Measurements from ENCODE around the gene CLCN4.

CLCN4 gene

GRCh38 chrX:10156199-10157031 is at the start of gene CLCN4:
CLCN4 (plus strand) TSS chrX:10156975; CDS start chrX:10185033, 28,058 bp downstream.
- no peak for FAIRE-seq

GRCh38 chrX:10107483-10107882 is 49.3 kb upstream of the CLCN4 start:
- FAIRE-seq: no peak

- FAIRE-seq: no peak
Observed at GRCh38 chrX:10108288-10108687, 48.5 kb upstream of the CLCN4 start.

GRCh38 chrX:10109695-10110094 is 47.1 kb upstream of the CLCN4 start:
- FAIRE-seq: no peak

- no peak for FAIRE-seq
Observed at GRCh38 chrX:10110316-10110935, 46.3 kb upstream of the CLCN4 start.

GRCh38 chrX:10110984-10111363 is 45.8 kb upstream of the CLCN4 start:
- no peak for FAIRE-seq

GRCh38 chrX:10111364-10112148 is 45.2 kb upstream of the CLCN4 start:
- FAIRE-seq: no peak

- no peak for FAIRE-seq
Observed at GRCh38 chrX:10112510-10112909, 44.3 kb upstream of the CLCN4 start.

- no peak for FAIRE-seq
Observed at GRCh38 chrX:10115082-10115481, 41.7 kb upstream of the CLCN4 start.

GRCh38 chrX:10117301-10117700 is 39.5 kb upstream of the CLCN4 start:
- no peak for FAIRE-seq

- FAIRE-seq: no peak
Observed at GRCh38 chrX:10117864-10118377, 38.9 kb upstream of the CLCN4 start.

GRCh38 chrX:10118530-10118929 is 38.2 kb upstream of the CLCN4 start:
- no peak for FAIRE-seq

- FAIRE-seq: peak; percentile 98
Observed at GRCh38 chrX:10119399-10119990, 37.3 kb upstream of the CLCN4 start.

GRCh38 chrX:10120331-10120730 is 36.4 kb upstream of the CLCN4 start:
- no peak for FAIRE-seq

- no peak for FAIRE-seq
Observed at GRCh38 chrX:10120828-10121227, 35.9 kb upstream of the CLCN4 start.

- peak; percentile 18 for FAIRE-seq
Observed at GRCh38 chrX:10121787-10122186, 35.0 kb upstream of the CLCN4 start.

- no peak for FAIRE-seq
Observed at GRCh38 chrX:10124506-10125247, 32.1 kb upstream of the CLCN4 start.

- FAIRE-seq: no peak
Observed at GRCh38 chrX:10125248-10125615, 31.5 kb upstream of the CLCN4 start.

- no peak for FAIRE-seq
Observed at GRCh38 chrX:10126044-10126443, 30.7 kb upstream of the CLCN4 start.

GRCh38 chrX:10126834-10127233 is 29.9 kb upstream of the CLCN4 start:
- no peak for FAIRE-seq

GRCh38 chrX:10128386-10128785 is 28.4 kb upstream of the CLCN4 start:
- FAIRE-seq: no peak

- no peak for FAIRE-seq
Observed at GRCh38 chrX:10129229-10129628, 27.5 kb upstream of the CLCN4 start.

All from colon (tissue), 2 donors.